ENCODE results near the gene TGFB3.

TGFB3 gene

DNA sequence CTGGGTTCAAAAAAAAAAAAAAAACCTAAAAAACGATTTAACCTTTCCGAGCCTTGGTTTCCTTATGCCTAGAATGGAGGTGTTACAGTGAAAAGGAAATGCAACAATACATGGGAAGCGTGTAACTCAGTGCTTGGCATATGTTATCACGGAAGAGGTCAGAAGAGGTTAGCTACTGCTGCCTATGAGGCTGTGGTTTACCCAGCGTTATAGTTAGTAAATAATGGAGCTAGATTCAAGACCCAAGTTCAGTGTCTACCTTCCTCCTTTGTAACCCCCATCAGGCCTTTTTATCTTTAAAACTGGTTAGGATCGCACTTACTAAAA, 4.6 kb upstream of the TGFB3 start:
- no peak for DNase-seq

DNA sequence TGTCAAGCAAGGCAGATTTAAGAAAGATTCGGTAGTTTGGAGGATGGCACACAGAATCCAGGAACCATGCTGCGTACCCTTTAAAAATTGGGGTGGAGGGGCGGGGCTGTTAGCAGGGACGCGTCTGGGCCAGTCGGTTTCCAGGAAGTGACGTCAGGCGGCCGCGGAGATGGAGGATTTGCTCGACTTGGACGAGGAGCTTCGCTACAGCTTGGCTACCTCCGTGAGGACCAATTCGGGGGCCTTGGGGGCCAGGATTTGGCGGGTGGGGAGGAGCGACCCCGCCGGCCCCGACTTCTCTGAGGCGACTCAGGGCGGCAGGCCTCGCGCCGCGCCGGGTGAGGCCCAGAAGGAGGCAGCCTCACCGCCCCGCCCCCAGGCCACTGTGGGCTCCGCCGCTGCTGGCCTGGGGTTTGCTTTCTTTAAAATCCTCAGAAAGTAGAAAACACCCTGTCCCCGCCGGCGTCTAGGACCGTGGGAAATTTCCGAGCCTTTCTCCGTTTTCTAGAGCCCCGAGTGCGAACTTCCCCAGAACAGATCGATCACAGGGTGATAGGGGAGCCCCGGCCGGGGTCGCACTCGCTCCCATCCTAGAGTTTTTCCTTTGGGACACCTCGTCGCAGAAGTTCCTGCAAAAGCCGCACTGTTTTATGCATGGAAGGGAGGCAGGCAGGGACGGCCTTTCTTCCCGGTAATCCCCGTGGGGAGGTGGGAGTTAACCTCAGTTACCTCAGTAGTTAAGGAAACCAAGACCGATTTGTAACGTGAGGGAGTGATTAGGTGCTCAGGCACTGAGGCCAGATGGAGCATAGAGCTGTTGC, 4.0 kb upstream of the TGFB3 start, which contains the start of gene IFT43:
IFT43 (plus strand) TSS at position 146 of the 821 bp plus-strand sequence; CDS start at position 170, 24 bp downstream.
- peak; percentile 70 for DNase-seq

DNA sequence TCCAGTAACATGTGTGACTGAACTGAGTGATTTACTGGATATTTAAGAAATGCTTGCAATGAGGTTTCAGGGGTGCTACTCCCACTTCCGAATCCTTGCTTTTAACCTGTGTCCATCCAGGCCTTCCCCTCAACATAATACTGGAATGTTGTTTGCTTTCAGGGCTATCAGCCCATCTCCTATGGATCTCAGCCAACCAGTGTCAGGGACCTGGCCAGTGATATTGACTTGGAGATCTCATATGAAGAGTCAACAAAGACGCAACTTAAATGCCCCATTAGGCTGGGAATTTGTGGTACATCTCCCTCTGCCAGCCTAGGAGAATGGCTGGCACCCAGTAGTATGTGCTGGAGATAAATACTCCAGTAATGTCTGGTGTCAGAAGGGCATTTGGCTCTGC, 2.9 kb upstream of the TGFB3 start:
- DNase-seq = peak; percentile 6

DNA sequence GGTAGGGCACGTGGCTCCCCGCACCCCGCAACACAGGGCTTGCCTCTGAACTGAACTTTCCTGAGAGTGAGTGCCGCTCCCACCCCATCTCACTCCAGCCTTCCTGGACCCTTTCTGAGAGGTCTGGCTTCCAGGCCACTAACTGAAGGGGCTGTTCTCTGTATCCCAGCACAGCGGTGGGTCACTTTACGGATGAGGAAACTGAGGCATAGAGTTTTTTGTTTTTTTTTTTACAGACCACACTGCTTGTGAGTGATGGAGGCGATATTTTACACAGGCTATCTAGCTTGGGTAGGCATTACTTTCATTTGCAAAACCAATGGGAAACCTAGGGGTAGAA, 1.2 kb upstream of the TGFB3 start:
- DNase-seq = no peak

DNA sequence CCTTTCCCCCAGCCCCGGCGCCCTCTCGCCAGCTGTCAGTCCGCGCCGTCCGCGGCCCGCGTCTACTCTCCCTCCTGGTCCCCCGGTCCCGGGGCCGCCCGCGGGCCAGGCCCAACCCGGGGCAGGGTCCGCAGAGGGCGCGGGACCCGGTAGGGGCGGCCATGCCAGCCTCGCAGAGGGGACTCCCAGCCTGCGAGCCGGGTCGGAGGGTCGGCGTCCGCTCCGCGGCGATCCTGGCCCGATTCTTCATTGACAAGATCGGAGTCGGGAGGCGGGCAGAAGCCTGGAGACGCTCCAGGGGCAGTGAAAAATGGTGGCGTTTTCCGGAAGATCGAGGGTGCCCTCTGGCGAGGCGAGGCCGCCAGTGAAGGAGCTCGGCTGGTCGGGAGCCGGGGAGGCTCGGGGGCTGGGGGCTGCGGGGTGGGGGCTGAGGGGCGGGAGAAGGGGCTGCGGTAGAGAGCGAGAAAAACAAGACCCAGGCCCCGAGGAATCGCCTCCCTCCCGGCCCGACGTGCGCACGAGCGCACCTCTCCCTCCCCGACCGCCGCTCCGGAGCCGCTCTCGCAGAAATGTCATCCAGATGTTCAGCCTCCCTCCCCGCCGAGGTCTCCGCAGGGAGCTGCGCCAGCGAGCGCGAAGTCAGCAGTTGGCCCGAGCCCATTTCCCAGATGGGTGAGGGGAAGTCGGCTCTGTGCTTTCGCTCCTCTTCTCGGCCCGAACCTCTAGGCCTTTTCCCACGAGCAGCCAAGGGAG, 647 bp upstream of the TGFB3 start:
- DNase-seq = peak; percentile 83

DNA sequence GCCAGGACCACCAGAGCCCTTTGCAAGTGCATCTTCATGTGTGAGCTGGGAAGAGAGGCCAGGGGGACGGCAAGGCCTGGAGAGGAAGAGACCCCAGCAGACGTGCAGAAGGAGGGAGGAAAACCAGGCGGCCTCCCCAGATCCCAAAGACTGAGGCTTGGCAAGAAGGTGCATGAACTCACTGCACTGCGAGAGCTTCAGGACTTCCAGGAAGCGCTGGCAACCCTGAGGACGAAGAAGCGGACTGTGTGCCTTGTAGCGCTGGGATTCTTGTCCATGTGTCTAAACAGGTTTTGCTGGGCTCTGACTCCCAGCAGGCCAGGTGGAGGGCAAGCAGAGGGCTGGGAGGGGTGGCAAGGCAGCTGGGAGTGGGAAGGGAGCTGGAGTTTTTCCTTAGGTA, 939 bp downstream of the TGFB3 start:
- DNase-seq = peak; percentile 64

DNA sequence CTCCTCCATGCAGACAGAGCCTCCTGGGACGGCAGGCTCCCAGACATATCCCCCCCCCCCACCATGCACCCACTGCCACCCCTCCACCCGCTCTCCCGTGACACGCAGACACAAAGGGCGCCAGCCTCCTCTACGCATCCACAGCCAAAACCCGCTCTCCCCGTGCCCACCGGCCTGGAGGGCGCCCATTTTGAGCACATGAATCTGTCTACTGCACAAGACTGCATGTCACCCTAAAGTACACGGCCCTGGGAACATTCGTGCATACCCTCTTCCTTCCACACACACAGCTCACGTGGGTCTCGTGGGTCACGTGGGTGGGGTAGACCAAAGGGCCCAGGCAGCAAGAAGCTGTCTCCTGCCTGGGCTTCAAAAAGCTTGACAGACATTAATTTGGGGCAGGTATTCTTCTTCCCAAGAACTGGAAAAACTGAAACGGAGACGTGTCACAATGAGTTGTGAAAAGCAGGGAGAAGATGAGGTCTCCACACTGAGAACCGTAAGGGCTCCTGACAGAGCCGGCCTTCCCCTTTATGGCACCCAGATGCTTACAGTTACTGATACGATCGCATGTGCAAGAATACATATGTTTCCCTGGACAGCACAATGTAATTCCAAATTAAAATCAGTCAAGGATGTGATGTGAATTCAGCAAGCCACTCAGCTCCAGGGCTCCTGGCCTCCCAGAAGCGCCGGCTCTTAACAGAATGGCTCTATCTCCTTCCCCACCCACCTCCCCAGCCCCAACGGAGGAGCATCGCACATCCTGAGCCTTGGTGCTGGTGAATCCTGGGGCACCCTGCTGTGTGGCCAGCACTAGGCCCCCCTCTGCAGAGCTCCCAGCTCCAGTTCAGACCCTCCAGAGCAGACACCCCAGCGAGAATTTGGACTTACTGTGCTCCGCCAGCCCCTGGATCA, 1.9 kb downstream of the TGFB3 start:
- no peak for DNase-seq

DNA sequence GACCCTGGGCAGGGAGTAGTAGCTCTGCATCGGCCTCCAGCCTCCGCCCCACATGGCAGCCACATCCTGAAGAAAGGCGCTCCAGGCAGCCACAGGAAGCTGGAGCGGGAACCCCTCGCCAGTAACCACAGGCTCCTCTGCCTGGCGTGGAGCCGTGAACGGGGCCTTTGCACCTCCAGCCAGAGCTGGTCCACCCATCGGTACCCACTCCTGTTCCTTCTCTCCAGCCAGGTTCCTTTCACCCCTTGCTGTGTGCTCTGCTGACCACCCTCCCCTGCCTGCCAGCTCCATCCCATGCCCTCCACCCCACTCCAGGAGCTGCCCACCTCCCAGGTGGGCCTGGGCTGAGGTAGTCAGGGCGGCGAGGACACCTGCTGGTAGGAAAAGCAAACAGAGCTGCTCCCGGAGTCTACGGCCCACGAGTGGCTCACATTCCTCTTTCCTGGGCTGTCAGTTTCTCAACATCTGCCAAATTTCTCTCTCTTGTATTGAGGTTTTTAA, 2.7 kb downstream of the TGFB3 start:
- DNase-seq = peak; percentile 29

DNA sequence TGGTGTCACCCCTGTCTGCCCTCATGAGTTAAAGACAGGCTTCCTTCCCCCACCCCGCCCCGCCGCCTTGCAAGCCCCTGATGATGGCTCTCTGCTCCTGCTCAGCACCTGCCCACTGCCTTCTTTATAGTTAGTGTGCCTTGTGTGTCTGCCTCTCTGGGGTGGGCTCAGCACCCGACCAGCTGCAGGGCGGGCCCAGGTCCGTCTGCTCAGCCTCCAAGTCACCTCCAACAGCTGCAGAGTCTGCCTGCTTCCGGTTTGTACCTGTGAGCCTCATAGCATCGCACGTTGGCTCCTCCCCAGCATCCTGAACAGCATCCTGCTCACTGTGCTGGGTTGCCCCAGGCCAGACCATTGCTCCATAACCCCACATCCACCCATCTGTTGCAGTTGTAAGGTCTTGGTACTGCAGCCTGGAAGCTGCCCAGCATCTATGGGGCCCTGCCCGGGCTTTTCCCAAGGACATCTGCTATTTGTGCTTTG, 3.5 kb downstream of the TGFB3 start:
- peak; percentile 19 for DNase-seq

DNA sequence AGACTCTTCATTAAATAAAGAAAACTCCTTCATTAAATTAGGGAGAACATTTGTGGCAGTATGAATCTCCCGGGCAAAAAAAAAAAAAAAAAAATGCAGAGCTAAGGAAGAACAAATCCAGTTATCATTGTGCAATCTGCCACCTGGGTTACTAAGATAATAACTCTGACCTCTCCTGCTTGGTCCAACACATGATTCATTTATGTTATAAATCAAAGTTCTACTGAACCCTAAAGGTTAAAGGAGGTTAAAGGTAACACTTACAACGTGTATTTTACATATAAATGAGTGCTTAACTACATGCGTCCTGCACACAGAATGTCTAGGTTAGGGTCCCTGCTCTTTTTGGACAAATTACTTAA, 4.2 kb downstream of the TGFB3 start:
- no peak for DNase-seq

DNA sequence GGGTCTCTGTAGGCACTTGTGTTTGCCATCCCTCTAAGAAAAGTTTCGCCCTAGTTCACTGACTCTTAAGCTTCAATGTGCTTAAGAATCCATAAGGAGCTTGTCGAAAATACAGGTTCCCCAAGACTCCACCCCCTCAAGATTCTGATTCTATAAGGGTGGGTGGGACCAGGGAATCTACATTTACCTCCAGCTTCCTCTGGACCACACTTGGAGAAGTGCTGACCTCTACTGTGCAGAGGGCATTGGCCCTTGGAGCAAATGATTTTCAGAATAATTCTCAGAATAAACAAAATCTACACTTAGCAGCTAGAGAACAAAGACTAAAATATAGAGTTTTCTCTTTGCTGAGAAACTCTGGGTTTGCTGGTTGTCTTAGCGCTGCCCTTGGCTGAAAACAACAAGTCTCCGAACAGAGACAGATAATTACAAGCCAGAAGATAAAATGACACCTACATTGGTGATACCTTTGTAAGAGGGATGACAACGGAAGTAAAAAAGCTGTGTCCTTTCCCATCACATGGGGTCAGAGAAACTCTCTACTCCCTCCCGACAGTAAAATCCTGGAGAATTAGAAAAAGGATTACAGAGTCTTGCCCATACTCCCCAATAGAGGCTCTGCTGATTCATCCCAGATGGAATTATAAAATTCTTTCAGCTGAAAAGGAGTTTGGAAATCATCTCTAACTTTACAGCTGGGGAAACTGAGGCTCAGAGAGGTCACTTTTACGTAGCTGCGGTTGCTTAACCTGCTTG, 4.8 kb downstream of the TGFB3 start:
- DNase-seq = no peak

DNA sequence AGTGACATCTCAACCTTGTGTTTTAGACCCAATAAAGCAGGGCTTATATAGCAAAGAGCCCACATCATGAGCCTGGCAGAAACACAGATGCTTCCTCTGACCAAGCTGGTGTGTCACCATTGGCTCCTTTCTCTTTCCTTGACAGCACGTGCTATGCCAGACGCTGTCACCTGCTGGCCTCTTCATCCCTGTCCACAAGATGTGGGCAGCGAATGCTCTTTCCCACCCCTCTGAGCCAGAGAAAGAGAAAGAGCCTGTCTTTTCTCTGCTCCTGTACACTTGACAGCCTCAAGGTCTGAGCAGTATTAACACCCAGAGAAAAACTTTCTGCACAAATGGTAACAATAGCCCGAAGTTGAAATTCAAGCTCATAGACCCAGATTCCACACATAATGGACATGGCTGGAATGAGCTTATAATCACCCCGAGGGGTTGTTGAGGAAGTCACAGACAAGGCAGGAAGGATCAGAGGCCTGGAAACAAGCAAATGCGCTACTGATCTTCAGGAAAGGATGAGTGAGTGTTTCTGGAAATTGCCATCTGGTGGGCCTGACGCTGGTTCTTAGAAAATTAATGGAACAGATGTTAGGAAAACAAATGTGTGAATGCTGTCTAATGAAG, 8.9 kb downstream of the TGFB3 start:
- peak; percentile 73 for DNase-seq

DNA sequence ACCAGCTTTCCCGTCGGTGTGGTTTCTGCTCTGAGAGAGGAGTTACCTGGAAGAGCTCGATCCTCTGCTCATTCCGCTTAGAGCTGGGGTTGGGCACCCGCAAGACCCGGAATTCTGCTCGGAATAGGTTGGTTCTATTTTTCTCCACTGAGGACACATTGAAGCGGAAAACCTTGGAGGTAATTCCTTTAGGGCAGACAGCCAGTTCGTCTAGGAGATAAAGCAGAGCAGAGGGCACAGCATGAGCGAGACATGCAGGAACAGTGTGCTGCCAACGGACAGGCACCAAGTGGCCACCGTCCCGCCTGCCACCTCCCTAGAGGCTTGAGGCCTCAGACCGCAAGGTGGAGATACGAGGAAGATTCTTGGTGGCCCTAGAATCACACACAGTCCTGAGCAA, 10.3 kb downstream of the TGFB3 start:
- no peak for DNase-seq

DNA sequence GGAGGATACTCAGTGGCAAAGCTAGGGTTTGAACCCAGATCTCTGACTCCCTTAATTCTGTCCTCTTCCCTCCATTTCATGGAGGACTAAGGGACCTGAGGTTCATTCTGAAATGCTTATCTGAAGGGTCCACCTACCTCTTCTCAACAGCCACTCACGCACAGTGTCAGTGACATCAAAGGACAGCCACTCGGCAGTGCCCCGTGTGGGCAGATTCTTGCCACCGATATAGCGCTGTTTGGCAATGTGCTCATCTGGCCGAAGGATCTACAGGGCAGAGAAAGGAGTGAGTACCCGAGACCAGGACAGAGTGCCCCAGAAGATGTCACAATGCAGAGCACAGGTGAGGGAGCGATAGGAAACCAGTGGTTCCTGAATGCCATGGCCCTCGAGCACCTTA, 10.8 kb downstream of the TGFB3 start:
- no peak for DNase-seq

DNA sequence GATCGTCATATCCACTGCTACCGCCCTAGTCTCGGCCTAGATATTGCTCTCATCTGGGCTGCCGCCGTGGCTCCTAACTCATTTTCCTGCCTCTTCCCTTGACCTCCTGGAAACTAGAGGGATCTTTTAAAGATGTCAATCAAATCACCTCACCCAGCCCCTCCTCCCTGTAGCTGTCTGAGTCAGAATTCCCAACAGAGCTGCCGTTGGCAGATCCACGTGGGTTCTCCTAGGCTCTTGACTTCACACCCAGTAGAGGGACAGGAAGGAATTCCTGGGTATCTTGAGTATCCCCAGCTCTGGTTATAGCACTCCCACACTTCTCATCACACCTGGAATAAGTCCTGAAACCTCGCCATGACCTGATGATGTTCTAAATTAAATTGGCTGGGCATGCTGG, 11.9 kb downstream of the TGFB3 start:
- DNase-seq = no peak

DNA sequence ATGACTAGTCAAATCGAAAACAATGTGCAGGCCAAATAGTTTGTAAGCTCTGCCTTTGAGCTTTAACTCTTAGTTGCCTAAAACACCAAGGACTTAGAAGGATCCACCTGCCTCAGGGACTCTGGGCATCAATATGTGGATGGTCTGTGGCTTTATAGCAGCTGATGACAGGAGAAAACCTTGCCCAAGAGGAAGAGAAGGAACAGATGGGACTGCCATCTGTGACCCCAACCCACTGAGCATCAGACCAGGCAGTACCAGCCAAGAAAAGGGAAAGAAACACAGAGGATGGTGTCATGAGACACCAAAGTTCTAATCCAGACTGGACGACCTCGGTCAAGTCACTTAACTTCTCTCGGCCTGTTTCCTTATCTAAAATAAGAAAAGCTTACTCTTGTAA, 12.7 kb downstream of the TGFB3 start:
- DNase-seq = no peak

DNA sequence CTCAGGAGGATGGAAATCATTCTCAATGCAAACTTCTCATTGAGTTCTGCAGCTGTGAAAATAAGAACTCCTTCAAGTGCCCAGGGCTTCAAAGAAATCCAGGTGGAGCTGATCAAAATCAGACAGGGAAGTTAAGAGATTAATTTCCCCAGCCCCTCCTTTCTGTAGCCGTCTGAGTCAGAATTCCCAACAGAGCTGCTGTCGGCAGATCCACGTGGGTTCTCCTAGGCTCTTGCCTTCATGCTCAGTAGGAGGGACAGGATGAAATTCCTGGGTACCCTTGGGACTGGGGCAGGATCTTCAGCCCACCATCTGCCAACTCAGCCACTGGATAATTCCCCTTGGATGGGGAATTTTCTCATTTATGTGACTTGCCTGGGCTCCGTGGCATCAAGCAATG, 13.3 kb downstream of the TGFB3 start:
- no peak for DNase-seq

DNA sequence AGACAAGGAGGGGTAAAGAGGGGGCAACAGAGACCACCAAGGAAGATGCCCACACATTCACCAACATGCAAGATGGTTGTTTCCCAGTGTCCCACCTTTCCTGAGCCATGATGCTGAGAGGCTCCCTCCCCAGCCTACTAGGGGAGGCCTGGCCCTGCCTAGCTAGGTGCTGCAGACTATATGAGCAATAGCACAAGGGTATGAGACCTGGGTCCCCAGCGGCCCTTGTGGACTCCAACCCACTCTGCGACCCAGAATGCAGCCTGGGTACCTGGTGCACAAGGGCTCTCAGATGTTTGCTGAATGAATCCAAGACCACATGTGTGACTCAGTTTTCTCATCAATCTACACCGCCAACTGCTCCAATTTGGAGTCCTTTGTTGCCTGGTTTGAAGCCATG, 13.9 kb downstream of the TGFB3 start:
- DNase-seq = no peak

DNA sequence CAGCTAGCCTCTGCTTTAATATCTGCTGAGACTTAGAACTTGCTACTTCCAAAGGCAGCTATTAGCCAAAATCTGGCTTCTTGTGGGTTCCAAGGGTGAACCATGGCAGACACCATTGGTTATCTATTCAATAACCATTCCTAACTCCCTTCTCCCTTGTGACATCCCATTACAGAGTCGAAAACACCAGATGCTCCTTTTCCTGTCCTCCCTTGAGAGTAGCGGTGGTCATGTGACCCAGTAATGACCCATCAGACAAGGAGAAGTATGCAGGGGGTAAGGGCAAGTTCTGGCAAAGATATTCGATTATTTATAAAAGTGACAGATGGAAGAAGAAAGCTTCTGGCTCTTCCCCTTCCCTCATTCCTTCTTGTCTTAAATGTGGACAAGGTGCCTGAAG, 20.1 kb downstream of the TGFB3 start:
- DNase-seq = no peak

DNA sequence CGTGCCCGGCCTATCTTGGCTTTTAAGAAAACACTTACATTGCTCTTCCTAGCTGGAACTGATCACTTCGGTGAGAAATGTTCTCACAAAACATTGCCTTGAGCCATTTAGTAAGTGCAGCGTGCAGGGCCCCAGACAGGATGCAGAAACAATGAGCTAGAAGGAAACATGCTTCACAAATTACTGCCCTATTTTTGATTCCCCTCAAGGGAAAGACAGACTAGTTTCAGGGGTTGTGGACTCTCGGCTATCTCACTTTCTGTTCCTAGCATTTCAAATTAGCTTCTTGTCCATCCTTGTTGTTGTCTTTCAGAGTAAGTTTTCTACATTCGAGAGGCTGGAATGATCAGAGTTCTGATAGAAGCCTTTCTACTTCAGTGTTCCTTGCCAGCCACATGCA, 21.6 kb downstream of the TGFB3 start:
- DNase-seq = no peak

DNA sequence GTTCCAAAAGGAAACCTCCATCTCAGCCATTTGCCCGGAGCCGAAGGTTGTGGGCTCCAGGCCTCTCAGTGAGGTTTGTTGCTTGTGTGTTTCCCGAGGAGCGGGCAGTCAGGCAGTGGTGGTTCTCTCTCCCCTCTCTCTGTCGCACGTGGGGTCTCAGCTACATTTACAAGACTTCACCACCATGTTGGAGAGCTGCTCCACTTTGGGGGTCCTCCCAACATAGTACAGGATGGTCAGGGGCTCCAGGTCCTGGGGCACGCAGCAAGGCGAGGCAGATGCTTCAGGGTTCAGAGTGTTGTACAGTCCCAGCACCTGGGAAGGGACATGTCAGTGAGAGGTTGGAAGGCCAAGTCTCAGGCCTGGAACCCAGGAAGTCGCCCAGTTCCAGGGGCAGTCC, 22.8 kb downstream of the TGFB3 start:
- DNase-seq = no peak

DNA sequence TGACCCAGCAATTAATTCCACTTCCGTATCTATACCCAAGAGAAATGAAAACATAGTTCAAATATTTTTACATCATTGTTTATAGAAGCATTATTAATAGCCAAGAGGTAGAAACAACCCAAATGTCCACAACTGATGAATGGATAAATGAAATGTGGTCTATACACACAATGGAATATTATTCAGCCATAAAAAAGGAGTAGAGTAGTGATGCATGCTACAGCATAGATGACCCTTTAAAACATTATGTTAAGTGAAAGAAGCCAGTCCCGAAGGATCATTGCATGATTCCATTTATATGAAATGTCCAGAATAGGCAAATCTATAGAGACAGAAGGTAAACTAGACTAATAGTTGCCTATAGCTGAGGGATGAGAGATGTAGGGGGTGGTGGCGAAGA, 29.3 kb downstream of the TGFB3 start:
- DNase-seq = no peak
